WI38 (cell line): Measurements from ENCODE around the gene TTC28.
"Not testable (repeated sequence)": the region's sequence is repeated elsewhere in the genome, so short reads cannot be mapped to it uniquely, and the experiment has no call there.

Experiments
- H3K4me3 ChIP-seq: 2 replicates; pipeline ENCODE4 v1.5.1; 2011; ENCODE audit warnings: low read depth, mild to moderate bottlenecking, control low read depth, low read length
- TF ChIP-seq, protein P1 (sequence below): IDR thresholded peaks from 2 replicates; pipeline ENCODE4 v1.5.1; 2012; ENCODE audit warnings: low read depth, mild to moderate bottlenecking, control low read depth, low read length

TTC28 gene

DNA sequence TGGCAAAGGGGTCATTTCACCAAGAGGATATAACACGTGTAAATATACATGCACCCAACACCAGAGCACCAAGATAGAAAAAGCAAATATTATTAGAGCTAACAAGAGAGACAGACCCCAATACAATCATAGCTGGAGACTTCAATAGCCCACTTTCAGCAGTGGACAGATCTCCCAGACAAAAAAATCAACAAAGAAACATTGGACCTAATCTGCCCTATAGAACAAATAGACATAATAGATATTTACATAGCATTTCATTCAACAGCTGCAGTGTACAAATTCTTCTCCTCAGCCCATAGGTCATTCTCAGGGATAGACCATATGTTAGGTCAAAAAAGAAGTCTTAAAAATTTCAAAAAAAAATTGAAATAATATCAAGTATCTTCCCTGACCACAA, 312.8 kb downstream of the TTC28 start:
- TF ChIP-seq, protein P1, sequence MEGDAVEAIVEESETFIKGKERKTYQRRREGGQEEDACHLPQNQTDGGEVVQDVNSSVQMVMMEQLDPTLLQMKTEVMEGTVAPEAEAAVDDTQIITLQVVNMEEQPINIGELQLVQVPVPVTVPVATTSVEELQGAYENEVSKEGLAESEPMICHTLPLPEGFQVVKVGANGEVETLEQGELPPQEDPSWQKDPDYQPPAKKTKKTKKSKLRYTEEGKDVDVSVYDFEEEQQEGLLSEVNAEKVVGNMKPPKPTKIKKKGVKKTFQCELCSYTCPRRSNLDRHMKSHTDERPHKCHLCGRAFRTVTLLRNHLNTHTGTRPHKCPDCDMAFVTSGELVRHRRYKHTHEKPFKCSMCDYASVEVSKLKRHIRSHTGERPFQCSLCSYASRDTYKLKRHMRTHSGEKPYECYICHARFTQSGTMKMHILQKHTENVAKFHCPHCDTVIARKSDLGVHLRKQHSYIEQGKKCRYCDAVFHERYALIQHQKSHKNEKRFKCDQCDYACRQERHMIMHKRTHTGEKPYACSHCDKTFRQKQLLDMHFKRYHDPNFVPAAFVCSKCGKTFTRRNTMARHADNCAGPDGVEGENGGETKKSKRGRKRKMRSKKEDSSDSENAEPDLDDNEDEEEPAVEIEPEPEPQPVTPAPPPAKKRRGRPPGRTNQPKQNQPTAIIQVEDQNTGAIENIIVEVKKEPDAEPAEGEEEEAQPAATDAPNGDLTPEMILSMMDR: no peak
- no peak overlapping the region for H3K4me3 ChIP-seq

DNA sequence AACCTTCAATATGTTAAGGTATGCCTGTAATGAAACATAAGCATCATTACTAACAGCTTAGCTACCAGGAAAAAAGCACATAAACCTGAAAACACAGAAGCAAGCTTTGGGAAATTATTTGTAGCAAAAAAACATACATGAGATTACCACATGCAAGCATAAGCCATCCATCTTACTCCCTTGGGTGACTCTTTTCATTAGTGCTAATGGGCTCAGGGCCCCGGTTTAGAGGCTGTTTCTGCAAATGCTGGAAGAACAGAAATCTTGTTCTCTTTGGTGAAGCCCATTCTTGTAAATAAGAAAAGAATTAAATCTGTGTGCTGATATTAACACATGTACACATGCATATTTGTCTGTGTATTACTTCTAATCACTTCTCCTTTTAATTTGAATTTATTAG, 314.3 kb downstream of the TTC28 start:
- TF ChIP-seq, protein P1: no peak
- no peak overlapping the region for H3K4me3 ChIP-seq

DNA sequence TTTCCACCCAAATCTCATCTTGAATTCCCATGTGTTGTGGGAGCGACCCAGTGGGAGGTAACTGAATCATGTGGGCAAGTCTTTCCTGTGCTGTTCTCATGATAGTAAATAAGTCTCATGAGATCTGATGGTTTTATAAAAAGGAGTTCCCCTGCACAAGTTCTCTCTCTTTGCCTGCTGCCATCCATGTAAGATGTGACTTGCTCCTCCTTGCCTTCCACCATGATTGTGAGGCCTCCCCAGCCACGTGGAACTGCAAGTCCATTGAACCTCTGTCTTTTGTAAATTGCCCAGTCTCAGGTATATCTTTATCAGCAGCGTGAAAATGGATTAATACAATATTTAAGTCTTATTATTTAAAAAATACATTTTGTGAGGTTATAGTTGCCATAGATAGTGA, 315.5 kb downstream of the TTC28 start:
- H3K4me3 ChIP-seq: not testable (repeated sequence)

DNA sequence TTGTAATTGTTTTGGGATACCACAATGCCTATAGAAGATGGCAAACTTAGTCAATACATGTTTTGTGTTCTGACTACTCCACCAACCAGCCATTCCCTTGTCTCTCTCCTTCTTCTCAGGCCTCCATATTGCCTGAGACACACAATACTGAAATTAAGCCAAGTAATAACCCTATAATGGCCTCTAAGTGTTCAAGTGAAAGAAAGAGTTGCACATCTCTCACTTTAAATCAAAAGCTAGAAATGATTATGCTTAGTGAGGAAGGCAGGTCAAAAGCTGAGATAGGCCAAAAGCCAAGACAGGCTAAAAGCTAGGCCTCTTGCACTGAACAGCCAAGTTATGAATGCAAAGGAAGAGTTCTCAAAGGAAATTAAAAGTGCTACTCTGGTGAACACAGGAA, 318.7 kb downstream of the TTC28 start:
- H3K4me3 ChIP-seq: no peak overlapping the region
- TF ChIP-seq, protein P1: no peak

DNA sequence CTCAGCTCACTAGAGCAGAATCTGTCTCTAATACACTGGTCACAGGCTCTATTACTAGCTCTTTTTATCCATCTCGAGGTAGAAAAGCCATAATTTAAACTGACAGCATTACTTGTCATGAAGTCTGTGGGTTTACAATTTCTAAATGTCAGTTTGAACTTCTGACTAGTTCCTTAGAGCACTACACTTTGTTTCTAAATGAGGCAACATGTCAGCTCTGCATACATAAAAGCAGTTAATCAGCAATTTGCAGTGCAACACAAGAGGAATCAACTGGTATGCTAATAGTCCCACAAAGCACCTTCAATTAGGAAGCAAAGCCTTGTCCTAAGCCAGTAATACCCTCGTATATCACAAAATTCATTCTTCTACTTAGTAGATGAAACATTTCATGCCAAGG, 321.3 kb downstream of the TTC28 start:
- TF ChIP-seq, protein P1: no peak

DNA sequence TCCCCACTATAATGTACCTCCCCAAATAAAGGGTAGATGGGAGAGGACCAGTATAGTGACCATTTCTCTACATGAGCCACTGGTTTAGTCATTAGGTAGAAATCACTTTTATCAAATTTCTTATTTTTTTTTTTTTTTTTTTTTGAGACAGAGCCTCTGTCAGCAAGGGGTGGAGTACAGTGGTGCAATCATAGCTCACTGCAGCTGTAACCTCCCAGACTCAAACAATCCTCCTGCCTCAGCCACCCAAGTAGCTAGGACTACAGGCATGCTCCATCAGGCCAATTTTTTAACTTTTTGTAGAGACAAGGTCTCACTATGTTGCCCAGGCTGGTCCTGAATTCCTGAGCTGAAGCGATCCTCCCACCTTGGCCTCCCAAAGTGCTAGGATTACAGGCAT, 322.4 kb downstream of the TTC28 start:
- TF ChIP-seq, protein P1: no peak
- H3K4me3 ChIP-seq: no peak overlapping the region

More for the DNA sequence above, 321.3 kb downstream of the TTC28 start:
- H3K4me3 ChIP-seq: no peak overlapping the region

DNA sequence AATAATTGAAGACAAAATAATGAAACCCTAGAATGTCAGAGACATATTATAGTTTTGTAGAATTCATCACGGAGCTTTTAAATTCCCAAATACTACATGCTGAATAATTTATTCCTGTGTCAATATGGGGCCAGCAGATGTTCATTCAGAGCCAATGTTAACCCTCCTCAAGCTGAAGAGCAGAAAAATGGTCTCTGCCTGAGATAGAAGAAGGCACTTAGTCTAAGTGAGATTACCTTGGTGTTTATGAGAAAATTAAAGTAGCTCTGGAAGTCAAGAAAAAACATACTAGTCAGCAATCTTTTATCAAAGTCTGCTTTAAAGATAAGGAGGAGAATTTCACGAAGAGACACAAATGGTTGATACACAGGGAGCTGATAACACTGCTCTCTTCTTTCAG, 328.2 kb downstream of the TTC28 start:
- TF ChIP-seq, protein P1: no peak
- no peak overlapping the region for H3K4me3 ChIP-seq
